SK-N-SH (cell line): ENCODE measurements around the gene PPP2R3B. TPM values are rescaled to one million over a fixed set of nuclear protein-coding genes. Genes with fewer than 3 reads are reported as not detected.

Source experiments
- CTCF ChIA-PET: fragments of 300-600, 350-600 bp; formaldehyde crosslinking; extraction: SDS; loops from one replicate; lab custom pipeline; 2021; lab: Yijun Ruan, JAX
- POLR2A ChIA-PET: fragments of 350-600 bp; sonication (Branson Sonifier 250); formaldehyde crosslinking; extraction: SDS; loops from one replicate; lab custom pipeline; 2020; ENCODE audit warnings: antibody characterized with exemption, inconsistent platforms; lab: Yijun Ruan, JAX
- DNase-seq: peaks from one replicate; pipeline ENCODE4 v3.0.0; 2012
- H2AFZ ChIP-seq: fragments of 200-600 bp; sonication (generic); 2 replicates; pipeline ENCODE4 v1.8.1; 2016; ENCODE audit warnings: antibody characterized with exemption, mild to moderate bottlenecking, low read depth
- H3F3A ChIP-seq: fragments of 200-600 bp; sonication (generic); replicated peaks from 2 replicates; pipeline ENCODE3; 2016; ENCODE audit warnings: antibody characterized with exemption, mild to moderate bottlenecking; ENCODE audit not compliant: insufficient read depth
- H3K27ac ChIP-seq, 2 experiments: fragments of 200-500 bp in 1 of 2; fragments of 200-600 bp in 1 of 2; sonication (Bioruptor generic) in 1 of 2; sonication (generic), shearing (Covaris generic) in 1 of 2; 2 replicates each; pipeline versions ENCODE4 v1.5.1 to v1.6.1; 2014 to 2016; ENCODE audit warnings: low read depth in 2 of 2, inconsistent platforms in 1 of 2, low read length in 1 of 2, mild to moderate bottlenecking in 1 of 2, mixed read lengths in 1 of 2
- H3K27me3 ChIP-seq: fragments of 200-600 bp; sonication (generic), shearing (Covaris generic); 2 replicates; pipeline ENCODE4 v1.6.1; 2016; ENCODE audit warnings: mixed run types; ENCODE audit not compliant: insufficient read depth
- H3K36me3 ChIP-seq, 2 experiments: fragments of 200-500 bp in 1 of 2; fragments of 200-600 bp in 1 of 2; sonication (Bioruptor generic) in 1 of 2; sonication (generic) in 1 of 2; replicated peaks in 1 of 2; 2 replicates each; pipeline versions ENCODE3 to v1.5.1; 2014 to 2016; ENCODE audit warnings: low read length in 1 of 2, mild to moderate bottlenecking in 1 of 2; ENCODE audit not compliant: insufficient read depth in 2 of 2, control insufficient read depth in 1 of 2
- H3K4me1 ChIP-seq, 2 experiments: fragments of 200-500 bp in 1 of 2; fragments of 200-600 bp in 1 of 2; sonication (Bioruptor generic) in 1 of 2; sonication (generic), shearing (Covaris generic) in 1 of 2; 2 replicates each; pipeline versions ENCODE4 v1.5.1 to v1.6.1; 2014 to 2016; ENCODE audit warnings: low read depth in 1 of 2, low read length in 1 of 2, mixed run types in 1 of 2; ENCODE audit not compliant: insufficient read depth in 2 of 2, control insufficient read depth in 1 of 2
- H3K4me2 ChIP-seq: fragments of 200-600 bp; sonication (generic), shearing (Covaris generic); 2 replicates; pipeline ENCODE4 v1.6.1; 2017; ENCODE audit warnings: mixed run types
- H3K4me3 ChIP-seq, 2 experiments: fragments of 200-500 bp in 1 of 2; fragments of 200-600 bp in 1 of 2; sonication (Bioruptor generic) in 1 of 2; sonication (generic), shearing (Covaris generic) in 1 of 2; 2 replicates each; pipeline versions ENCODE4 v1.5.1 to v1.8.1; 2014 to 2016; ENCODE audit warnings: low read depth in 2 of 2, inconsistent platforms in 1 of 2, low read length in 1 of 2, mild to moderate bottlenecking in 1 of 2, mixed read lengths in 1 of 2, moderate library complexity in 1 of 2
- H3K79me2 ChIP-seq: fragments of 200-600 bp; sonication (generic); 2 replicates; pipeline ENCODE4 v1.8.1; 2017; ENCODE audit warnings: mild to moderate bottlenecking; ENCODE audit not compliant: insufficient read depth
- H3K9ac ChIP-seq: fragments of 200-600 bp; sonication (generic); 2 replicates; pipeline ENCODE4 v1.6.1; 2017; ENCODE audit warnings: mixed run types
- H3K9me2 ChIP-seq: fragments of 200-600 bp; sonication (generic); 2 replicates; pipeline ENCODE4 v1.6.1; 2017; ENCODE audit warnings: mixed run types
- H3K9me3 ChIP-seq: fragments of 200-600 bp; sonication (generic); 2 replicates; pipeline ENCODE4 v1.6.1; 2017; ENCODE audit warnings: mixed run types, mild to moderate bottlenecking, moderate library complexity
- H4K20me1 ChIP-seq: fragments of 200-600 bp; sonication (generic); 2 replicates; pipeline ENCODE4 v1.6.1; 2017; ENCODE audit warnings: mild to moderate bottlenecking, mixed run types; ENCODE audit not compliant: insufficient read depth
- CTCF ChIP-seq: fragments of 200-600 bp; sonication (generic); IDR thresholded peaks from 2 replicates; pipeline ENCODE4 v1.6.1; 2017; ENCODE audit warnings: antibody characterized with exemption, mild to moderate bottlenecking, moderate library complexity
- ELF1 ChIP-seq: IDR thresholded peaks from 2 replicates; pipeline ENCODE4 v1.4.0; 2012
- EP300 ChIP-seq, 2 experiments: IDR thresholded peaks; 2 replicates each; pipeline versions ENCODE4 v1.4.0 to v1.6.1; 2012; ENCODE audit warnings: borderline replicate concordance in 1 of 2, low read depth in 1 of 2, low read length in 1 of 2
- EZH2phosphoT487 ChIP-seq: fragments of 200-600 bp; sonication (generic); IDR thresholded peaks from 2 replicates; pipeline ENCODE4 v1.6.1; 2017; ENCODE audit warnings: low read depth, mixed run types, mild to moderate bottlenecking, antibody characterized with exemption, moderate library complexity, borderline replicate concordance
- FOSL2 ChIP-seq: IDR thresholded peaks from 2 replicates; pipeline ENCODE4 v1.4.0; 2012; ENCODE audit warnings: low read depth, mild to moderate bottlenecking, moderate library complexity, borderline replicate concordance
- FOXM1 ChIP-seq: IDR thresholded peaks from 2 replicates; pipeline ENCODE4 v1.4.0; 2012; ENCODE audit warnings: low read depth, mild to moderate bottlenecking
- GABPA ChIP-seq: IDR thresholded peaks from 2 replicates; pipeline ENCODE4 v1.4.0; 2012; ENCODE audit warnings: low read depth, mild to moderate bottlenecking
- IRF3 ChIP-seq: fragments of 150-350 bp; IDR thresholded peaks from 2 replicates; pipeline ENCODE4 v1.6.1; 2016; ENCODE audit warnings: mild to moderate bottlenecking, low read depth, low read length
- JUND ChIP-seq: IDR thresholded peaks from 2 replicates; pipeline ENCODE4 v1.4.0; 2012
- NRF1 ChIP-seq: IDR thresholded peaks from 2 replicates; pipeline ENCODE4 v1.6.1; 2012; ENCODE audit warnings: low read depth, mild to moderate bottlenecking, low read length
- POLR2AphosphoS5 ChIP-seq: IDR thresholded peaks from 2 replicates; pipeline ENCODE4 v1.6.1; 2012; ENCODE audit warnings: low read depth, low read length
- RAD21 ChIP-seq: IDR thresholded peaks from 2 replicates; pipeline ENCODE4 v1.6.1; 2012; ENCODE audit warnings: mild to moderate bottlenecking, low read length
- RCOR1 ChIP-seq: fragments of 150-350 bp; IDR thresholded peaks from 2 replicates; pipeline ENCODE4 v1.6.1; 2017; ENCODE audit warnings: antibody characterized with exemption, low read length
- SMC3 ChIP-seq: IDR thresholded peaks from 2 replicates; pipeline ENCODE4 v1.6.1; 2012; ENCODE audit warnings: low read depth, low read length, improper control_type of control experiment
- TCF12 ChIP-seq: IDR thresholded peaks from 2 replicates; pipeline ENCODE4 v1.4.0; 2012
- USF2 ChIP-seq: fragments of 150-350 bp; IDR thresholded peaks from 2 replicates; pipeline ENCODE4 v1.6.1; 2017; ENCODE audit warnings: antibody characterized with exemption, low read length, low read depth, borderline replicate concordance
- YY1 ChIP-seq: IDR thresholded peaks from 2 replicates; pipeline ENCODE4 v1.4.0; 2012; ENCODE audit warnings: low read depth, mild to moderate bottlenecking
- ZBTB33 ChIP-seq: IDR thresholded peaks from 2 replicates; pipeline ENCODE4 v1.4.0; 2012; ENCODE audit warnings: low read depth, borderline replicate concordance
- WGBS: methylation state at CpG from one replicate; pipeline ENCODE4 v1.1.6; 2017; ENCODE audit warnings: low lambda C conversion rate; 5-methylcytosine and 5-hydroxymethylcytosine counted together
- polyA plus RNA-seq, 3 experiments: library from polyadenylated mRNA; depleted of rRNA; stranded (reverse); fragments of >200 nt; gene quantifications; 2 replicates each; pipeline ENCODE4 v1.2.3, GENCODE V29; 2012

PPP2R3B gene
- polyA plus RNA-seq, 1 of the 3 experiments (the other 2 are of a cell fraction), result 19.4 TPM

- H3K4me2 ChIP-seq, result no peak overlapping the region
- no peak for DNase-seq
- no peaks in the 10 kb centered on the region for H3K27me3 ChIP-seq
- H3K79me2 ChIP-seq, result peaks cover 3% of the 10 kb centered on the region; the same call in 1 of the 2 replicates
- 96% methylated on average over 12 of the region's 17 CpGs for WGBS
- no peak overlapping the region for H3K27ac ChIP-seq
- H3K36me3 ChIP-seq, result no peaks in the 10 kb centered on the region
- no peaks in the 10 kb centered on the region for H3K9me3 ChIP-seq
- ChIA-PET CTCF (no interaction called here), POLR2A (no interaction called here)
- peaks cover 5% of the 10 kb centered on the region; the same call in 1 of the 2 replicates for H4K20me1 ChIP-seq
- no peak overlapping the region for H3K9ac ChIP-seq
- no peak overlapping the region for H3K4me3 ChIP-seq
- peaks cover 0 to 7% of the 10 kb centered on the region in 2 experiments; a peak in 1 of 4 replicates for H3K4me1 ChIP-seq
- no peak overlapping the region for H2AFZ ChIP-seq
- no peaks in the 10 kb centered on the region for H3K9me2 ChIP-seq
- no peaks in the 10 kb centered on the region for H3F3A ChIP-seq
- TF ChIP-seq USF2, result no peak
- TF ChIP-seq YY1, result no peak
- no peak for TF ChIP-seq IRF3
- TF ChIP-seq SMC3, result no peak
- TF ChIP-seq JUND, result no peak
- no peak for TF ChIP-seq EP300 (IDR thresholded peaks at IDR 0.05; ENCODE audit: borderline replicate concordance in 1 of 2, low read depth in 1 of 2, low read length in 1 of 2)
- no peak for TF ChIP-seq ELF1
- TF ChIP-seq TCF12, result no peak
- no peak for TF ChIP-seq EZH2phosphoT487
- TF ChIP-seq RCOR1, result no peak
- no peak for TF ChIP-seq RAD21
- no peak for TF ChIP-seq POLR2AphosphoS5
- no peak for TF ChIP-seq CTCF
- TF ChIP-seq FOXM1, result no peak
- TF ChIP-seq FOSL2, result no peak
- TF ChIP-seq GABPA, result no peak
- no peak for TF ChIP-seq NRF1
- no peak for TF ChIP-seq ZBTB33
These were observed 18.8 kb downstream of the PPP2R3B start for GRCh38 chrX:367866-368265.
